Type B pancreatic cell (in vitro differentiated cells): Measurements from ENCODE around the gene PARP1. TPM values are rescaled to one million over a fixed set of nuclear protein-coding genes. Genes with fewer than 3 reads are reported as not detected.

ENCODE experiments used
- DNase-seq: peaks from one replicate; pipeline ENCODE4 v3.0.0; 2021; ENCODE audit warnings: mixed read lengths; ENCODE audit not compliant: unreplicated experiment; ENCODE audit errors: extremely low spot score
- H3K27ac Mint-ChIP-seq: 2 replicates; pipeline ENCODE4 v1.8.0; 2021; ENCODE audit warnings: mild to moderate bottlenecking, mixed read lengths
- H3K27me3 Mint-ChIP-seq: 2 replicates; pipeline ENCODE4 v1.8.0; 2021; ENCODE audit warnings: mixed read lengths
- H3K36me3 Mint-ChIP-seq: 2 replicates; pipeline ENCODE4 v1.8.0; 2021; ENCODE audit warnings: mixed read lengths
- H3K4me1 Mint-ChIP-seq: one replicate; pipeline ENCODE4 v1.8.0; 2021; ENCODE audit warnings: mixed read lengths; ENCODE audit not compliant: unreplicated experiment
- H3K4me3 Mint-ChIP-seq: 2 replicates; pipeline ENCODE4 v1.8.0; 2021; ENCODE audit warnings: mild to moderate bottlenecking, mixed read lengths
- H3K9me3 Mint-ChIP-seq: 2 replicates; pipeline ENCODE4 v1.8.0; 2021; ENCODE audit warnings: mixed read lengths
- CTCF ChIP-seq: fragments of 200-600 bp; sonication (generic); conservative IDR thresholded peaks from 2 replicates; pipeline ENCODE4 v1.5.0; 2021; ENCODE audit warnings: antibody characterized with exemption, mild to moderate bottlenecking
- total RNA-seq: library from RNA; stranded (reverse); gene quantifications from 2 replicates; pipeline ENCODE4 v1.2.1, GENCODE V29; 2021; ENCODE audit warnings: low replicate concordance

PARP1 gene
- total RNA-seq, 1 donor from 2014 or later = 186 TPM

GRCh38 chr1:226376300-226376699 is 31.6 kb downstream of the PARP1 start:
- Mint-ChIP-seq H3K27ac (no peak overlapping the region), H3K27me3 (no peaks in the 10 kb centered on the region), H3K4me1 (no peaks in the 10 kb centered on the region), H3K36me3 (peaks cover 35% of the 10 kb centered on the region), H3K4me3 (no peak overlapping the region), H3K9me3 (no peaks in the 10 kb centered on the region)
- no peak for TF ChIP-seq CTCF
- no peak for DNase-seq

GRCh38 chr1:226373376-226373775 is 34.5 kb downstream of the PARP1 start:
- Mint-ChIP-seq H3K36me3 (peaks cover 28% of the 10 kb centered on the region), H3K27ac (no peak overlapping the region), H3K27me3 (no peaks in the 10 kb centered on the region), H3K4me3 (no peak overlapping the region), H3K4me1 (no peaks in the 10 kb centered on the region), H3K9me3 (no peaks in the 10 kb centered on the region)
- no peak for TF ChIP-seq CTCF
- DNase-seq = no peak

GRCh38 chr1:226372885-226373284 is 35.0 kb downstream of the PARP1 start:
- Mint-ChIP-seq H3K27me3 (no peaks in the 10 kb centered on the region), H3K27ac (no peak overlapping the region), H3K9me3 (no peaks in the 10 kb centered on the region), H3K4me3 (no peak overlapping the region), H3K4me1 (no peaks in the 10 kb centered on the region), H3K36me3 (peaks cover 23% of the 10 kb centered on the region)
- no peak for DNase-seq
- TF ChIP-seq CTCF = no peak

- H3K27me3 Mint-ChIP-seq = no peaks in the 10 kb centered on the region
- no peaks in the 10 kb centered on the region for H3K9me3 Mint-ChIP-seq
- peaks cover 22% of the 10 kb centered on the region for H3K36me3 Mint-ChIP-seq
- H3K27ac Mint-ChIP-seq = no peak overlapping the region
- H3K4me1 Mint-ChIP-seq = no peaks in the 10 kb centered on the region
- TF ChIP-seq CTCF = no peak
- no peak for DNase-seq
- H3K4me3 Mint-ChIP-seq = no peak overlapping the region
Measured at GRCh38 chr1:226371866-226372490, 35.9 kb downstream of the PARP1 start.

GRCh38 chr1:226371027-226371694 is 36.7 kb downstream of the PARP1 start:
- Mint-ChIP-seq H3K36me3 (peaks cover 18% of the 10 kb centered on the region), H3K27ac (no peak overlapping the region), H3K9me3 (no peaks in the 10 kb centered on the region), H3K27me3 (no peaks in the 10 kb centered on the region), H3K4me1 (no peaks in the 10 kb centered on the region), H3K4me3 (no peak overlapping the region)
- DNase-seq = no peak
- no peak for TF ChIP-seq CTCF
